ENCODE measurements around the gene RAPGEF1.

RAPGEF1 gene

DNA sequence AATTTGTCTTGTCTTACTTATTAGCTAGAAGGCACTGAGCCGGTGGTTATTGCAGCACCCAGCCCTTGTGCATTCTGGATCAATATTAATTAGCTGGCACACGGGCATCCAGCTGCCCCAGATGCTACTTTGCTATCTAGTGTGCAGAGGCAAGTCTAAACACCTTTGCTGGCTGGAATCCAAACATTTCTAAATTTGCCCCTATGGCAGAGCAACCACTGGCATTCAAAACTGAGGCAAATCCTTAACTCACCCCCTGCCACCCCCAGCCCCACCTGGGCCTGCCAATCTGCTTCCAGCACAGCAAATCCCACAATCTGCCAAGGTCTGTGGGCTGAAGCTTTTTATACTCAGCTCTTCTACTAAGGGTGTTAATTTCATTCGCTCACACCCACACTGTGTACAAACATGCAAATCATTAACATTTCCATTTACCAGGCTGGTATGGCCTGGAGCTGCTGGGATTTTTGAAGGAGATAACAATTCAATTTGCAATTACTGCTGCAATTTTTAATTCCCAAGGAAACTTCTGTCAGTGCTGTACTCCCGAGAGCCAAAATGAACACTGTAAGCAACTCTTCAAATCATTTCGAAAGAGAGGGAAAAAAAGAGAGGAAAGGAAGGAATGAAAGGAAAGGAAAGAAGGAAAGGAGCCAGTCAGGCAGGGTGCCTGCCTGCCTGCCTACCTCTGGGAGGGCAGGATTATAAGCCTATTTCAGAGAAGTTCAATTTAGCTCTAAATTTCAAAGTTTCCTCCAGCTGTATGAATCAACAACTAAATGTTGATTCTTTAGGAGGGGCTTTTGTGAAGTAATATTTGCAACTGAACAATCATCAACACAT lies 35.5 kb downstream of the RAPGEF1 start:
- no peak for DNase-seq

- no peak for DNase-seq
These were observed 36.2 kb downstream of the RAPGEF1 start for GRCh38 chr9:131703697-131704096.

DNA sequence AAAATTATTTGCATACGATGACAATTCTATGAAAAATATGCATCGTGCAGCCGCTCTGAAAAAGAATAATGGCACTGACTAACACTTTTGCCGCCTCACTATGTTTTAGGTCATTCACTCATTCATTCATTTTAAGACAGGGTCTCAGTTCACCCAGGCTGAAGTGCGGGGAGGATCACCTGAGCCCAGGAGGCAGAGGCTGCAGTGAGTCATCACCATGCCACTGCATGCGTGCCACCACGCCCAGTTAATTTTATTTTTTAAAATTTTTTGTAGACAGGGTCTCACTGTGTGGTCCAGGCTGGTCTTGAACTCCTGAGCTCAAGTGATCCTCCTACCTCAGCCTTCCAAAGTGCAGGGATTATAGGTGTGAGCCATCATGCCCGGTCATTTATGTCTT lies 37.0 kb downstream of the RAPGEF1 start:
- DNase-seq, result no peak

DNA sequence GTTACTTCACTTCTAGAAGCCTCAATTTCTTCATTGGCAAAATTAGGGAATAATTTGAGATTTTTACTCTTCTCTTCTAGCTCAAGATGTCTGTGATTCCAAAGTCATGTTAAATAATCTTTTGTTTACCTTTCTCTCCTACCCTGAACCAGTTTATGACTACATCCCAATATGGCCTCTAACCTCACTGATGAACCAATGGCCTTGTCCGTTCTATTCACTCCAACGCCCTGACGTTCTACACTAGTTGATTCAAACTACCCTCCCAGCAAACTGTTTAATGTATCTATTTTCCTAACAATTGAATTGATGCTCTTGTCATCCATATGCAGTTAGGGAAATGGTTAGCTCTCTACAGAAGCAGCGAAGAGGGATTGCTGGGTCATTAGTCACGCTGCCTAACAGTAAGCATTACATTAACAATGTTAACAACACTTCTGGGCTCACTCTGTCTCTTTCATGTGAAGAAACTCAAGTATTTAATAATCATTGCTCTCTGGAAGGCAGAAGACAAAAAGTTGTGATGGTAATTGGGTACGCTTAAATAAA lies 38.0 kb downstream of the RAPGEF1 start:
- no peak for DNase-seq

DNA sequence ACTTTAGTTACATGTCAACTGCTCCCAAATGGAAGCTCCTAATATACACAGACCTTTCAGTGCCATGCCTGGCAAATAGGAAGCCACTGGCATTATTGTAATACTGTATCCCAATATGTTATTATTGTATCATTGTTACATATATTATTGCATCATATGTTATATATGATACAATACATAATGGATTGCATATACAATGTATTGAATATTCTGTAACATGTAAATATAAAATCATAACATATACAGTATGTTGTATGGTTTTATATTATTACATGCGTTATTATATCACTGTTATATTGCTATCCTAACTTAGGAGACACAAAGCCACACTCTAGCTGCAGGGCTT lies 38.5 kb downstream of the RAPGEF1 start:
- DNase-seq, result no peak

GRCh38 chr9:131700765-131701435 lies 39.0 kb downstream of the RAPGEF1 start:
- DNase-seq, result no peak

GRCh38 chr9:131700076-131700475 lies 39.8 kb downstream of the RAPGEF1 start:
- no peak for DNase-seq

GRCh38 chr9:131698618-131698985 lies 41.3 kb downstream of the RAPGEF1 start:
- DNase-seq, result no peak

- no peak for DNase-seq
These were observed 41.8 kb downstream of the RAPGEF1 start for GRCh38 chr9:131697908-131698617.

GRCh38 chr9:131697097-131697496 lies 42.8 kb downstream of the RAPGEF1 start:
- no peak for DNase-seq

DNA sequence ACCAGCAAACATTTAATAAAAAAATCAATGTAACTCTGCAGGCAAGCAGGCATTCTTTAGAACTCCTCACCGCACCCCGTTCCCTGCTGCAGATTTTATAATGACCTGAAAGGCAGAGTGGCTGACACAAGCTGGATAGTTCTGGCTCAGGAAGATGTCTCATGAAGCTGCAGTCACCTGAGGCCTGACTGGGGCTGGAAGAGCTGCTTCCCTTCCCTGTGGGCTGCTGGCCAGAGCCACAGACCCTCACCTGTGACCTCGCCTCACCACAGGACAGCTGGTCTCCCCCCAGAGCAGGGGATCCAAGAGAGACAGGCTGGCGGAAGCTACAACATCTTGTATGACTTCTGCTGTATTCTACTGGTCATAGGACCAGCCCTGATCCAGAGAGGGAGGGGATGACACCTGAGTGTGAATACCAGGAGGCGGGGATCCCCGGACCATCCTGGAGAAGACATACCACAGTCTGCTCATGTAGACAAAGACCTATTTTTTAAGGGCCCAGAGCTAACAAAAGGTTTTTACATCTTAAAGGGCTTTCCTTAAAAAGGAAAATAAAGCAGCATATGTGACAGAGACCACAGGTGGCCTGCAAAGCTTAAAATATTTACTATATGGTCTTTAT lies 43.9 kb downstream of the RAPGEF1 start:
- no peak for DNase-seq

- no peak for DNase-seq
These were observed 44.5 kb downstream of the RAPGEF1 start for GRCh38 chr9:131695366-131695765.

DNA sequence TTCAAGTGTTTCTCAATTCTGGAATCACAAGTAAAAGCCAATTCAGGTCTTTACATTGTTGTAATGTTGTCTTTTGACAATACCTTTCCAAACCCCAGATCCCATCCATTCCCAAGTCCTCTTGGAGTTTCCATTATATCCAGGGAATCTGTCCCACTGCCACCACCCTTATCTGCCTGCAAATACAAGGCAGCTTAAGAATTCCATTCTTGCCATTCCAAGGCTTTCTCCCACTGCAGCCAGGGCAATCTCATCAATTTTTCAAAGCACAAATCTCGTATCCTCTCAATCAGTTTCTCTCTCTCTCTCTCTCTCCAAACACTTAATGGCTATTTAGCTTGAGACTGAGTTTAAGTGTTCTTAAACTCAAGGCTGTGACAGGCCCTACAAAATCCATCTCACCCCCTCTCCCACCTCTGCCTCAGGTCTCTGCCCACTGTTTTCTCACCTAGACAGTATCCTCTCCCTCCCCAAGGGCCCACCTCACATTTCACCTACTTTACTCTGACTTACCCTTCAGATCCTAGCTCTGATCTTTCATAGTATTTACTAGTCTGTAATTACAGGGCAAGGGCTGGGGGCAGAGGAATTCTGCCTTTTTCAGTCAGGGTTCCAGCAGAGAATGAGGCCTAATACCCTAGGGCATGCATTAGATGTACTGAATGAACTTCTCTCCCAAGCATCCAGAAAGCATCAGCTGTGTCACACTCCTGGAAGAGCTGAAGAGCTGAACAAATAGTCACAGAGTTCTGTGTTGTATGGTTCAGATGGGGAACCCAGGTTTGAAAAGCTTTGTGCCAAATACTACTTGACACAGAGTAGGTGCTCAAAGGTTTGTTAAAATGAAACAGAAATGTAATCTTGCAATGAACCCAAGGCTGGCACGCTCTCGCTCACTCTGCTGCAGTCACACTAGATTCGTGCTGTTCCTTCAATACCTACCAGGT lies 46.0 kb downstream of the RAPGEF1 start:
- DNase-seq, result no peak

- no peak for DNase-seq
These were observed 47.0 kb downstream of the RAPGEF1 start for GRCh38 chr9:131692612-131693562.

GRCh38 chr9:131691969-131692611 lies 47.8 kb downstream of the RAPGEF1 start:
- DNase-seq, result no peak

DNA sequence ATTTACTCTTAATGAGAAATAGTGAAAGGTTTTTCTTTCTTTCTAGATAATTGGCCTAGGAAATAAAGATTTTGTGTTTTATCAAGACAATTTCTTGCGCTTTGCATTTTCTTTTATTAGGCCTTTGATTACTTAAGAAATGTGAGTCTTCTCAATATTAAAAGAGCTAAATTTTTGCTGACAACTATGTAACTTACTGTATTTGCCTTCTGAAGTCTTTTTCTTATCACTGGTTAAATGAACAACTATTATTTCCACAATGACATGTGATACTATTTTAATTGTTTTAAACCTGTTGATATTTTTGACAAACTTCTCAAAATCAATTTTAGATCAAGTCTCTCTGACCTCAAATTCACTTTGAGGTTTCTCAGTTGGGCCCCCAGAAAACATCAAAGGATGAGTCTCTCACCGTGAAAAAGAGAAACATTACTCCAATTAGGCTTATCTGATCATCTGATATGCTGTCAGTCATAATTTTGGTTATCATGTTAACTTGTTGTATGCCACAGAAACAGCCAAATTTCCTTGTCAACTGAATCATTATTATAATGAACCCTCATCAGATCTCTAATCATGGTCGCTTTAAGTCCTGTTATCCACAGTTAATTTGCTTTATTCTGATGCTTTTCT lies 48.8 kb downstream of the RAPGEF1 start:
- DNase-seq, result no peak

DNA sequence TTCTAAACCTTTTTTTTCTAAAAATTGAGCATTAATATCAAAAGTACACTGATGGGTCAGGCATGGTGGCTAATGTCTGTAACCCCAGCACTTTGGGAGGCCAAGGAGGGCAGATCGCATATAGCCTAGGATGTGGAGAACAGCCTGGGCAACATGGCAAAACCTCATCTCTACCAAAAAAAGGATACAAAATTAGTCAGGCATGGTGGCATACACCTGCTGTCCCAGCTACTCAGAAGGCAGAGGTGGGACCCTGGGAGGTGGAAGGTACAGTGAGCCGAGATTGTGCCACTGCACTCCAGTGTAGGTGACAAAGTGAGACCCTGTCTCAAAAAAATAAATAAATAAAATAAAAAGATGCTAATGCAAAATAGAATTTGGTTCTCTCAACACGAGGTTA lies 49.4 kb downstream of the RAPGEF1 start:
- DNase-seq, result no peak

DNA sequence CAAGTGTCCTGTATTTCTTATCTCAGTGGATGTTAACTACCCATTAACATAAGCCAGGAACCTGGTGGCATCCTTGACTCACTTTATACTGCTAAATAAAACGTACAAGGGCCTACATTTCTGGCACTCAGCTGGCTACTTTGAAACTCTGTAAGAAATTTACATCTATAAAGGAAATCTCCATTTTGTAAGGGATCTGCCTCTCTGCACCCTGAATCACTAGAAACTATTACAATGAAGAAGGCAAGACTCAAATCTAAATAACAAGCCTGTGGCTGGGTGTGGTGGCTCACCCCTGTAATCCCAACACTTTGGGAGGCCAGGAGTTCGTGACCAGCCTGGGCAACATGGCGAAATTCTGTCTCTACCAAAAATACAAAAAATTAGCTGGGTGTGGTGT lies 51.5 kb downstream of the RAPGEF1 start:
- DNase-seq, result no peak

Measured in stimulated activated CD4-positive, alpha-beta T cell treated with anti-CD3 and anti-CD28 coated beads, Interleukin-2, amount 100 ng/mL, for 24 hours (primary cell).